Endometrium (tissue), 2 donors: ENCODE data around the gene SMTNL2.
"Not testable (repeated sequence)": the region's sequence is repeated elsewhere in the genome, so short reads cannot be mapped to it uniquely, and the experiment has no call there.

Source experiments
- FAIRE-seq: peaks from 2 replicates; lab custom pipeline; 2012; peaks lifted over from hg19 to GRCh38; lab: Jason Lieb, UNC
- donor health status: control.
- donor health status: control.

SMTNL2 gene

DNA sequence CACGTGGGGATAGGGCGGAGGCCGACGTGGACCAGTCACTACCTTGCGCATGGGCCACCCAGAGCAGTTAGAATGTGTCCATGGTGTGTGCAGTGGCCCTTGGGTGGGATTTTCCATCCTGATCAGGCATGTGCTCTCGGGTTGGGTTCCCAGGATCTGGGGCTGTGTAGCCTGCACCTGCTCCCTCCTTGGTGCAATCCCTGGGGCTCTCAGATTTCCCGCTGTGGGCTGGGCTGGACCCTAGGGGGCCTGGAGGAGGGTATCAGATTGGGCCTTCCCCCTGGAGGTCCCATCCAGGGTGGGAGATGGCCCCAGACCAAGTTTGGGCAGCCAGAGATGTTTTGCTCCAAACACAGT lies 1.3 kb downstream of the SMTNL2 start:
- FAIRE-seq, result no peak

- no peak for FAIRE-seq
Measured at GRCh38 chr17:4586043-4586442, 1.7 kb downstream of the SMTNL2 start.

DNA sequence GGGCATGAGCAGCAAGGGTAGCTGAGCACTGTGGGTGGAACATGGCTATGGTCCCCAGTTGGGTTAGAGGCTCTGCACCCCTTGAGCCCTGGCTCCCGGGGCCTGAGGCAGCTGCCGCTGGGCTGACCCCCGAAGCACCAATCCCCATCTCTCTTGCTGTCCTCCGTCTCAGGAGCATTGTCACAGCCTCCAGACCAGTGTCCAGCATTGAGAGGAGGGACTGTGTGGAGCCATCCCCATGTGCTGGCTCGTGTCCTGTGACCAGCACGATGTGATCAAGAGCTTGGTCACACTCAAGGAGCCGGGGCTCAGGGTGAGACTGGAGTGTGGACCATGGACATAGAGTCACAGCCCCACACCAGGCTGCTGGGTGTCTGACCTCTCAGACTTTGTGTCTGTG lies 2.9 kb downstream of the SMTNL2 start:
- FAIRE-seq, result no peak

DNA sequence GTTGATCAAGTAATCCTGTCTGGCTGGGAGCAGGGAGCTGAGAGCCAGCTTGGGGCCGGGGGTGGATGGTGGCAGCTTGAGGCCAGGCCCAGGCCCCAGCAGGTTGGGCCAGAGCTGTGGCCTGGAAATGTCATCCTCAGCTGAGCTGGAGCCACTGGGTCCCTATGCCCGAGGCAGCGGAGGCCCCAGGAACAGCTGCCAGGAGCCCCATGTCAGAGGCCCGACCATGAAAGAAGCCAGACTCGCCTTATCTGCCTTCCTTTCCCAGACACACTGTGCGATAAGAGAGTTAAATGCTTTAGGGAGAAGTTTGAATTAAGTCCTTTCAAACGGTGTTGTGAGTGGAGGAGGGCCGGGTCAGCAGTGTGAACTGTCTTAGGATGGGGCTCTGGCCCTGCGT lies 3.5 kb downstream of the SMTNL2 start:
- no peak for FAIRE-seq

- FAIRE-seq, result no peak
Measured at GRCh38 chr17:4588391-4588790, 4.1 kb downstream of the SMTNL2 start.

GRCh38 chr17:4588898-4589625 lies 4.7 kb downstream of the SMTNL2 start:
- FAIRE-seq, result no peak

DNA sequence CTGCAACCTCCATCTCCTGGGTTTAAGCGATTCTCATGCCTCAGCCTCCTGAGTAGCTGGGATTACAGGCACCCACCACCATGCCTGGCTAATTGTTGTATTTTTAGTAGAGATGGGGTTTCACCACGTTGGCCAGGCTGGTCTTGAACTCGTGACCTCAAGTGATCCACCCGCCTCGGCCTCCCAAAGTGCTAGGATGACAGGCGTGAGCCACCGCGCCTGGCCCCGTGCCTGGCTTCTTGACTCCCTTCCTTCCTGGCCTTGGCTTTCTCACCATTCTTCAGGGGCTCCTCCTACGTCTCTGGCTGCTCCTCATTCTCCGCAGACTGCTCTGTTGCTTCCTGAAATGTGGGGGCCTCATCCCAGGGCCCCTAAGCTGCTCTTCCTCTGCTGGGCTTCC lies 5.7 kb downstream of the SMTNL2 start:
- not testable (repeated sequence) for FAIRE-seq

GRCh38 chr17:4590981-4591453 lies 6.7 kb downstream of the SMTNL2 start:
- no peak for FAIRE-seq

DNA sequence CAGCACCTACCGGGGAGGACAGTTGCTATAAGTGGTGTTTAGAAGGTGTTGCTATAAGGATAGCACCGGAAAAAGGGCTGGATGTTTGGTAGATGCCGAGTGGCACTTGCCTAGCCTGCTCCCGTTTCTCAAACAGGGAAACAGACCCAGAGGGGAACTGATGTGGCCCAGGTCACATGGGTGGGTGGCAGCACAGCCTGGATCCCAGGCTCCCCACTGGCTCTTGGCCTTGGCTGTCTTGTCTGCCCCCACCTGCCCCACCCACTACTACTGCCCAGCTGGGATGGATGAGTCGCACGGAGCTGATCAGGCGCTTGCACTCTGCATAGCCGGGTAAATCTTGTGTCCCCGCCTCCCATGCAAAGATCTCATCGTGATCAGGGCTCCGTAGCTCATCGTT lies 7.2 kb downstream of the SMTNL2 start:
- no peak for FAIRE-seq

- no peak for FAIRE-seq
Measured at GRCh38 chr17:4592240-4593005, 8.1 kb downstream of the SMTNL2 start.

DNA sequence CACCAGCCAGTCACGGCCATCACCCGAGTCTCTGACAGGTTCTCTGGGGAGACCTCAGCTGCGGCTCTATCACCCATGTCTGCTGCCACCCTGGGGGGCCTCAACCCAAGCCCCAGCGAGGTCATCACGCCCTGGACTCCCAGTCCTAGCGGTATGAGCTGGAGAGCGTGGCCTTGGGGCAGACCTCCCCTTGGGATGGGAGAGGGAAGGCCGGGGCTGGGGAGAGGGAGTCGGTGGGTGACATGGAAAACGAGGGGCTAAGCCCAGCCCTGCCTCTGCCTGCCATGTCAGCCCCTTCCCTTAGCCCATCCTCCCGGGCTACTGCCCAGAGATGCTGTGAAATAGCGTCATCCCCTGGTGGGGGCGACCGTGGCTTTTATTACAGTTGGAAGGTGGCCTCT lies 8.7 kb downstream of the SMTNL2 start:
- FAIRE-seq, result no peak

DNA sequence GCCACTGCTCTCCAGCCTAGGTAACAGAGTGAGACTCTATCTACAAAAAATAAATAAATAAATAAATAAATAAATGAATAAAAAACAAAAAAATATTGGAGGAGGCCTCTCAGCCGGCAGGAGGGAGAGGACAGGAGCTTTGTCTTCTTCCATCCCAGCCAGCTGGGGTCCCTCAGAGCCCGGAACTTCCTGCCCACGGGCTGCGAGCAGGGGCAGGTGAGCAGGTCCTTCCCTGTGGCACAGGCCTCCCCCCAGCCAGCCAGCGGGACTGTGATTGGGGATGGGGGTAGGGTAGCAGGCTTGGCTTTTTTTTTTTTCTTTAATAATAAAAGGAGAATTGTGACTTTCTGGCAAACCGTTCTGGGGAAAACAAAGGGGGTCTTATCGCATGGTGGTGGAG lies 10.1 kb downstream of the SMTNL2 start:
- no peak for FAIRE-seq

GRCh38 chr17:4594931-4595684 lies 10.8 kb downstream of the SMTNL2 start:
- no peak for FAIRE-seq

GRCh38 chr17:4595685-4596342 lies 11.5 kb downstream of the SMTNL2 start:
- FAIRE-seq, result not testable (repeated sequence)

DNA sequence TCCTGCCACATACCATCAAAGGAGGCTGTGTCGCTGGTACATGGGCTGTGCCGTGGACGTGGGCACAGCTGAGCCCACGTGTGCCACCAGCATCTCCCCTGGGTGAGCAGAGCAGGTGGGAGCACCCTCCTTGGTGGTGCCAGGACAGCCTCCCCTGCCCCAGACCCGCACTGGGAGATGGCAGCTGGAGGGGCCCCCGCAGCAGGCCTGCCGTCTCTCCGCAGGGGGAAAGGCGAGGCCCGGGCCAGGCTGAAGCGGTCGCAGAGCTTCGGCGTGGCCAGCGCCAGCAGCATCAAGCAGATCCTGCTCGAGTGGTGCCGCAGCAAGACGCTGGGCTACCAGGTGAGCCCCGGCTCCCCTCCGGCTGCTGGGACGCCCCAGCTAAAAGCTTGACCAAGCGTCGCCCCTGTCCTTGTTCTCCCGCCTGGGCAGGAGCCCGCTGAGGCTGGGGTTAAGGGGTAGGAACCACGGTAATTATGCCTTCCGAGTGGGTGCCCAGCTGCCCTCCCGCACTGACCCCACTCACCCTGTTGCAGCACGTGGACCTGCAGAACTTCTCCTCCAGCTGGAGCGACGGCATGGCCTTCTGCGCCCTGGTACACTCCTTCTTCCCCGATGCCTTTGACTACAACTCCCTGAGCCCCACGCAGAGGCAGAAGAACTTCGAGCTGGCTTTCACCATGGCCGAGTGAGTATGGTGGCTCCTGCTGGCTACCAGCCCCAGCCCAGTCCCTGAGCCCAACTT lies 12.5 kb downstream of the SMTNL2 start:
- no peak for FAIRE-seq

DNA sequence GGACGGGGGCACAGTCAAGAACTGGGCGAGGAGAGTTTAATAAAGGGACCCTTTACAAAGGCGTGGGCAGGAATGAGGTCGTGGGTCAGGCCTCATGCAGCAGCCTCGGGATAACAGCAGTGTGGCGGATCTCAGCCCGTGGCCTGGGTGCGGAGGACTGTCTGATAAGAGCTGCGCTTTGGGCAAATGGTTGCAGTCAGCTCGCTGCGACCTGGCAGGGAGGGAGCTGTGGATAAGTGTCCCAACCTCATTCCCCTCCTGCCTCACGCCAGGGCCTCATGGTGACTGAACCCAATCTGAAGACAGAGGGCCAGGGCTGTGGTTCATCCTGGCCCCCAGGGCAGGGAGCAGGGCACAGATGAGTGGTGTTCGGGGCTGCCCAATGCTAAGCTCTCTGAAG lies 13.6 kb downstream of the SMTNL2 start:
- FAIRE-seq, result no peak

DNA sequence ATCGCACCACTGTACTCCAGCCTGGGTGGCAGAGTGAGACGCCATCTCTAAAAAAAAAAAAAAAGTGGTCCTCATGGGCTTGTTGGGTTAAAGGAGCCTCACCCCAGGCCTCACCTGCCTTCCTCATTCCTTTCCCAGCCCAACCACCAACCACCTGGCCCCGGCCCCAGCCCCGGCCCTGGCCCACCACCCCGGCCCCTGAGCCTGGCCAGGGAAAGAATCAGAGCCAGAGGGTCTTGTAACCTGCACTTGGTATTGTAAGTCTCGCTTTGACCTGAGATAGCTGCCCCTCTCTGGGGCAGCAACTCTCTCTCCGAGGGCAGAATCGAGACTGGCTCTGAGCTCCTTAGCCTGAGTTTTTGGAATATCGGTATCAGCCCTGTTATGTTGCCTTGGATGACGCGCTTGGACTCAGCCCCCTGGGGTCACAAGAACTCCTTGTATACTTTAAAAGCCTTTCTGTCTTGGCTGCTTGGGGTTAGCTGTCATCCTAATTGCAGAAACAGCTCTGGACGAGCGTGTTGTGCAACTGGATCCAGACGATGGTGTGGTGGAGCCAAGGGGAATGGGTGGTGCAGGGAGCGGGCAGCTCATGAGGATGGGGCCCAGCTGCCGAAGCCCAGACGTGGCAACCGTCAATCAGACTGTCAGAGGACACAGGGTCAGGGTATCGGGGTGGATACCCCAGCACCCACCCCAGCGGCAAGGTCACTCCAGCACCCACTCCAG lies 14.6 kb downstream of the SMTNL2 start:
- no peak for FAIRE-seq

DNA sequence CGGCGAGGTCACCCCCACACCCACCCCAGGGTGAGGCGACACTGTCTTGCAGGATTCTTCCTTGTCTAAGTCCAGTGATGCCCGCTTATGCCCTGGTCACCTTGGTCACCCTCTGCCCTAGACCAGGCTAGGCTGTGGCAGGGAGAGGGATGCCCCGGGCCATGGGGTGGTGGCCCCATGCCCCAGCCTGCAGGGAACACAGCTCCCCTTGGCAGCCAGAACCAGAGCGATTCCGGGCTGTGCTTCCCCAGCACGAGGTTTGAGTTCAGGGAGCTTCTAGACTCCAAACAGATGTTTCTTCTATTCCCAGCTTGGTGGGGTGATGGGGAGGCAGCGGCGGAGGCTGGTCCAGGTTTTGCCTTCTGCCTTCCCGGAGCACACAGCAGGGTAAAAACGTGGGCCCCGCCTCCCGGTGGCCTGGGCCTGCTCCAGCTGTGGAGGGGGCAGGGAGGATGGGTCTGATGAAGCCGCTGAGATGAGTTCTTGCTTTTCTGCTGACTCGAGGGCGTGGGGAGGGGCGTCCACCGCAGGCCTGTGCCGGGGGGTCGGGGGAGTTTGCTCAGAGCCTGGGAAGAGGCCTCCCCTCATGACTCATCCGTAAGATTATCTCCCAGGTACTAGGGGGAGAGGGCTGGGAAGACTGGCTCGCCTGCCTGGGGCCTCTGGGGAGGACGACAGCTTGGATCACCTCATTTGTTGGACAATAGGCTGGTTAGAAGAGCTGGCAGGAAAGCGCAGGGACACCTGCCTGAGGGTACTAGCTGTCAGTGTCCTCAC lies 15.4 kb downstream of the SMTNL2 start:
- FAIRE-seq, result no peak

GRCh38 chr17:4600563-4600962 lies 16.2 kb downstream of the SMTNL2 start:
- FAIRE-seq, result no peak

DNA sequence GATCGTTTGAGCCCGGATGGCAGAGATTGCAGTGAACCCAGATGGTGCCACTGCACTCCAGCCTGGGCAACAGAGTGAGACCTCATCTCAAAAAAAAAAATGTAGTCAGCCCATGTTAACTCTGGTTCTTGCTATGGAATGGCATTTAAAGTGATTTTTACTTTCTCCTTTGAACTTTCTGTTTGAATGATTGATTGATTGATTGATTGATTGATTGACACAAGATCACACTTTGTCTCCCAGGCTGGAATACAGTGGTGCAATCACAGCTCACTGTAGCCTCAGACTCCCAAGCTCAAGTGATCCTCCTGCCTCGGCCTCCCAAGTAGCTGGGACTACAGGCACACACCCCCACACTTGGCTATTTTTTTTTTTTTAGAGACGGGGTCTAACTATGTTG lies 17.0 kb downstream of the SMTNL2 start:
- no peak for FAIRE-seq
